GM15510 (cell line): ENCODE results near the gene PPP1R11.

ENCODE experiments used
- POLR2A ChIP-seq: IDR thresholded peaks from 3 replicates; pipeline ENCODE4 v1.6.1; 2011; ENCODE audit warnings: borderline replicate concordance; ENCODE audit not compliant: insufficient read length; ENCODE audit errors: extremely low read depth

PPP1R11 gene, protein sequence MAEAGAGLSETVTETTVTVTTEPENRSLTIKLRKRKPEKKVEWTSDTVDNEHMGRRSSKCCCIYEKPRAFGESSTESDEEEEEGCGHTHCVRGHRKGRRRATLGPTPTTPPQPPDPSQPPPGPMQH

DNA sequence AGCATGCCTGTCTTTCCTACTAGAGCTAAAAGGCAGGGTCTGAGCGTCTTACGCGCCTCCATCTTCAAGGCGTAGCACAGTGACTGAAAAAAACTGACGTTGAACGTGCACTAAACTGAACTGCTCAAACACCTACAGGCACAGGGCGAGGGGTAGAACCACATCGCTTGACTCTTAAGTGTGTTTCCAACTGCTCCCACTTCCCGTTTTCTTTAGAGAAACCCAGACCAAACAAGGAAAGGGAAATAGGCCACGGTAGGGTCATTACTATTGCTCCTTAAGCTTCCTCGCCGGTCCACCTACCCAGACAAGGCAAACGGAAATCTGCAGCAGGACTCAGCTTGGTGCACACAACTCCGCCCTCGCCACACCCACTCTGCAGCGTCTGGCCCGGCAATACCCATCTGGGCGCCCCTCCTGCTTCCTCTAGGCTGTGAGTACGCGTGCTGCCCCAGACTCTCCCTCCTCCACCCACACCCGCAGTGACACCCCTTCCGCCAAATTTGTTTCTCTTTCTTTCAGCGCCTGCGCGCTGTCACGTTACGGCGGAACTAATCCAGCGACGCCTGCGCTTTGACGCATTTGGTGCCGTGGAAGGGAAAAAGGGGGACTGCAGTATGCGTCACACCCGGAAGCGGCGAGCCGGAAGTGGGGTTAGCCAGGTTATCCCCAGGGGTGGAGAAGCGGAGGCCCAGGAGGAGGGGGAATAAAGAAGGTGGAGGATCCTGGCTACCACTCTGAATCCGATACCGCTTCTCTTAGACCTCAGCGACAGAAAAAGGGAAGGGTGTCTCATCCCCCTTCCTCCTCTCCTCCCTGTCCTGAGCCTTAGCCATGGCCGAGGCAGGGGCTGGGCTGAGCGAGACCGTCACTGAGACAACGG is at the start of gene PPP1R11:
Gene PPP1R11 (plus strand): TSS at position 622 of the 883 bp plus-strand sequence. CDS start 213 bp downstream, at position 835.
- TF ChIP-seq POLR2A = peak; percentile 83

DNA sequence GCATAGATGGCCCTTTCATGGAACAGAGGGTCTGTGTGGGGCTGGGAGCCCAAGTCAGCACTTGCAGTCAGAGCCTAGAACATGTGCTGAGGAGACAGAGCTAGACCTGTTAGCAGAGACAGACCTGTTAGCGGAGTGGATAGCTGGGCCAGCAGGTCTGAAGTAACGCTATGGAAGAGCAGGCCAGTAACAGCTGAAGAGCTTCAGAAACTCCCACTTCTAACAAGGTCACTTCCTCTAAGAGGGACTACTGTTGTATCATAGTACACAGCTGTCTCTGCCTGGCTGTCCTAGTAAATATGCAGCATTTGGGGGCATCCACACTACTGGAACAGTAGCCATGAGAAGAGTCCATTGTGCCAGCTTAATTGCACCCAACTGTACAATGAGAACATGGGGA is 47.2 kb upstream of the PPP1R11 start:
- TF ChIP-seq POLR2A = no peak

DNA sequence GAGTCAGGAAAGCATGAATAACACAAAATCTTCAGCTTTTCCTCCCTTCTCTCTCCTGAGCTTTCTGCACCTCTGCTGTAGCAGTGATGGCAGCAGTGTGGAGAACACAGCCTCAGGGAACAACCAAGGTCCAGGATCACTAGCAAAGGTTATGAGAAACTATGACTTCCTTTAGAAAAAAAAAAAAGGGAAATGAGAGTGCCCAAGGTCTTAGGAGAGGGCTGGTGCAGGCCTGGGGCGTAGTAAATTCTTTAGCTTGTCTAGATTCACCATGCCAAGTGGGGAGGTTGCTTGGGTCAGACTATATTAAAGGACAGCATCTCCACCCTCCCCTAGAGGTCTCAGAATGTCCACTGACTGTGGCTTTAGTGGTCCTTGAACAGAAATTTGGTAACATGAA is 46.4 kb upstream of the PPP1R11 start:
- TF ChIP-seq POLR2A = no peak

DNA sequence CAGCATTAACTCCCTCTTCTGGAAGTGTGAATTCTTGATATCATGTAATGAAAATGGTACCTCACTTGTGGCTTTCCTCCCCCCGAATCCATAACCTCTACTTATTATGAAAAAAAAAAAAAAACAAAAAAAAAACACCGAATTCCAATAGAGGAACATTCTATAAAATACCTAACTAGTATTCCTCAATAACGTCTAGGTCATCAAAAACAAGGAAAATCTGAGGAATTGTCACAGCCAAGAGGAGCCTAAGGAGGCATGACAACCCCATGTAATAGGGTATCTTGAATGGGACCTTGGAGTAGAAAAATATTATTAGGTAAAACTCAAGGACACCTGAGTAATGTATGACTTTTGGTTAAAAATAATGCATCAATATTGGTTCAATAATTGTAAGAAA is 44.8 kb upstream of the PPP1R11 start:
- no peak for TF ChIP-seq POLR2A

DNA sequence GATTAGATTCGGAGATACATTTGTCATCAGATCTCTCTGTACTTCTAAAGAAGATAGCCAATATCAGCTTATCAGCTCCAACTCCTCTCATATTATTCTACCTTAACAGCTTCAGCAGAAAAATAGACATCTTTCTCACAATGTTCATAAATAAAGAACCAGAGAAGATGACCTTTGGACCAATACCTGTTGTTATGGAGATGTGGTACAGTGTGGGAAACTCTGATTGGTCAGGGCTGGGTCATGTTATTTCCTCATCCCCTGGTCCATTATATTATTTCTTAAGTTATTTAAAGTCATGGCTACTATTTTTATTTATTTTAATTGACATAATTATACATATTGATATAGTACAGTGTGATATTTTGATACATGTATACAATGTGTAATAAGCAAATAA is 41.8 kb upstream of the PPP1R11 start:
- no peak for TF ChIP-seq POLR2A

DNA sequence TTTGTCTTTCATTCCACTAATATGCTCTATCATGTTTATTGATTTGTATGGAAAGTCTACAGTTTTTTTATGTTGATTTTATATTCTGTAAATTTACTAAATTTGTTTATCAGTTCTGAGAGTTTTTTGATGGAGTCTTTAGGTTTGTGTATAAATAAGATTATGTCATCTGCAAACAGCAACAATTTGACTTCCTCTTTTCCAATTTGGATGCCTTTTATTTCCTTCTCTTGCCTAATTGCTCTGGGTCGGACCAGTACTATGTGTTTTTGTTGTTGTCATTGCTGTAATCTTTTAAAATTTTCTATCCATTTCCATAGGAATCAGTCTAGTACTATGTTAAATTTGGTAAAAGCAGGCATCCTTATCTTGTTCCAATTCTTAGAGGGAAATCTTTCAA is 37.4 kb upstream of the PPP1R11 start:
- no peak for TF ChIP-seq POLR2A

DNA sequence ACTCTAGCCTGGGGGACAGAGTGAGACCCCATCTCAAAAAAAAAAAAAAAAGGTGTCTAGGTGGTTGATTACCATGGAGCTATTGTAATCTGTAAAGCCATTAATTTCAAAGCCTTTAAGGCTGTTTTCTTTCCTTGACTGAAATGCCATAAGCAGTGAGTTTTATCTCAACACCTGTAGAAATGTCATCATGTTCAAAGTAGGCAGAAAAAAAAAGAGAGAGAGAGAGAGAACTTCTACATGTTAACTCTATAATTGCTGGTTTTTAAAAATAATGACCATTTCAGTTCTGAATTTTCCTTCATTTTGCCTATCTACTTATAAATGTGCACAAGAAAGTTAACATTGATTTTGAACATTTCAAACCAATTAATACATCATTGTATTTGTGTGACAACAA is 35.6 kb upstream of the PPP1R11 start:
- TF ChIP-seq POLR2A = no peak

DNA sequence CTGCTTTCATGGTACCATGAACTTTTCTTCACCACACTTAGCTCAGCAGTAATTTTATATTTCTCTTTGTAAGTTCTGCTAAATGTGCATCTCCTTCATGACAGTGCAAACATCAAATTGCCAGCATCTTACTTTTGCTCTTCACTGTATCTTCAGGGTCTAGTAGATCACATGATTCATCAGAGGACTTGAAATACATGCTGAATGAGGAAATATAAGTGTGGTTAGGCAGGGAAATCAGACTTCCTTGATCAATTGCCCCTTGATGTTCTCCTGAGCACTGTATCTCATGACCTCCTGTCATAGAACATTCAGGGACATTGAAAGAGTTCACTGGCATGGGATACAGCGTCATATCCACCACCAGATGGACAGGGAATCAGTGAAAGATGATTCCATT is 31.2 kb upstream of the PPP1R11 start:
- TF ChIP-seq POLR2A = no peak

DNA sequence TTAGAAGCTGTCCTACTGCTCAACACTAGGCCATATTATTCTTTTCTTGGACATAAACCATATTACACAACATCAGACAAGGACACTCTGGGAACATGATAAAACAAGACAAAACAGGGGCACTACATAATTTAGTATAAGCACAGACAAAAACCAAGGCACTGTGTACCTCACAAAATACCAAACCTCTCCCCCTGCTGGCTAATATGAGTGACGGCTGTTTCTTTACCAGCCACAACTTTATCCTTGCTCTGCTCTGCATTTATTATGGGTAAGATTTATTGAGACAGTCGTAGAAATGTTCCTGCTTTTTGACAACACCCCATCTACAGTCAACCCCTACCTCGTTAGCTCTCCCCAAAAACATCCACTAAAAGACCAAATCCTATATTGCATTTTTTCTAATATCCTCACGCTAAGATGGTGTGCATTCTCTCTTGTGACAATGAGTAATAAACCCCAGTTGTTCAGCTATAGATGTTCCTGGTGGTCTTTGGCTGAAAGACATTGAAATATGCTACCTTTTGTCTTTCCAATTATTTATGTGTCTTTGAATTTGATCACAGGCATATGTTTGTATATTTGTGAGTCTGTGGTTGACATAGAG is 29.7 kb upstream of the PPP1R11 start:
- TF ChIP-seq POLR2A = no peak

DNA sequence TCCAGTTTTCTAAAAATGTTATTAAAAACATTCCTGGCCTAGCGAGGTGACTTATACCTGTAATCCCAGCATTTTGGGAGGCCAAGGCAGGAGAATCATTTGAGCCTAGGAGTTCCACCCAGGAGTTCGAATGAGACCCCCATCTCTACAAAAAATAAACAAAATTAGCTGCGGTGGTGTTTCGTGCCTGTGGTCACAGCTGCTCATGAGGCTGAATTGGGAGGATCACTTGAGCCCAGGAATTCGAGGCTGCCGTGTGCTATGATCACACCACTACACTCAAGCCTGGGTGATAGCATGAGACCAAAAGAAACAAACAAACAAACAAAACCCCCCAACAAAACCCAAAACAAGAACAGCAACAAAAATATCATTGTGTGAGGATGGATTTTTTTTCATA is 25.8 kb upstream of the PPP1R11 start:
- TF ChIP-seq POLR2A = no peak

DNA sequence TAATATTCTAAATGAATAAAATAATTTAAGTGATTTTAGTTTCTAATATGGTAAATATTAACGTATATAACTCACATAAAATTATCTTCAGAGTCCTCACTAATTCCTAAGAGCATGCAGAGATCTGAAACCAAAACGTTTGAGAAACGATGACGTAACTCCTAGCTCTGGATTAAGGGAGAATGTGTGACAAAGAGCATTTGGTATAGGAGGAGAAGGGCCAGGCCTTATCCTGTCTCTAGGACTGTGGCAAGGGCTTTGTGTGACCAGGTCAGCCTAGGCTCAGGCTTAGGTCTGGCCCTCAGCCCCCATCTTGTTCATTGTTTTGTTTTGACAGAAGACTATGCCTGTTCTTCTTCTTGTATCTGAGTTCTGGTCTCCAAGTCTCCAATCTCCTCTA is 25.2 kb upstream of the PPP1R11 start:
- no peak for TF ChIP-seq POLR2A

DNA sequence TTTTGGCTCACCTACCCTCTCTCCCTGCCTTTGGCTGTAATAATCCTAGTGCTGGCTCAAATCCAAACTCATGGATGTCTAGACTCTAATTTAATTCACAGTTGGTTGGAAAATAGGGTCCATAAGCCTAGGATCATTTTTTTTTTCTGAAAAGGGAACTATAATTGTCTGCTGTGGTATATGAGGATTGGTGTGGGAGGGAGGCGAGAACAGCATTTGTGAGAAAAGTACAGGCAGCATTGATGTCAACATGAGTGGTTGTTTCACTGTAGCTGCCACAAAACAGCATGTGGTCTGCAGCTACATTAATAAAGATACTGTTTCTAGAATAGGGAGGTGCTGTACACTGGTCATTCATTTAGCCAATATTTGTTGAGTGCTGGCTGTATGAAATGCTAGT is 24.5 kb upstream of the PPP1R11 start:
- no peak for TF ChIP-seq POLR2A

DNA sequence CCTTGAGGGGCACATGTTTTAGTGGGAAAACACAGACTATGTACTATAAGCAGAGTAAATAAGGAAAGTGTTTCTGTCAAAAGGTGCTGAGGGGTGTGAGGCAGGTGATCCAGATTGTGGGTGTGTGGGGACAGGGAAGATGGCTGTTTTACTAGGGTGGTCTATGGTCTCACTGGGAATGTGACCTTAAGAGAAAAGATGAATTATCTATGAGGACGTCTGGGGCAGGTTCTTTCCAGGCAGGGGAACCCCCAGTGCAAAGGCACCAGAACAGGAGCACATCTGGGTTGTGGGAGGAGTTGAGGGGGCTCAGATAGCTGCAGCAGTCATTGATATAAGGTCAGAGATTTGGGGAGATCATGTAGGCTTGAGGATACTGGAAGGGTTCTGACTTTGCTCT is 24.1 kb upstream of the PPP1R11 start:
- no peak for TF ChIP-seq POLR2A

DNA sequence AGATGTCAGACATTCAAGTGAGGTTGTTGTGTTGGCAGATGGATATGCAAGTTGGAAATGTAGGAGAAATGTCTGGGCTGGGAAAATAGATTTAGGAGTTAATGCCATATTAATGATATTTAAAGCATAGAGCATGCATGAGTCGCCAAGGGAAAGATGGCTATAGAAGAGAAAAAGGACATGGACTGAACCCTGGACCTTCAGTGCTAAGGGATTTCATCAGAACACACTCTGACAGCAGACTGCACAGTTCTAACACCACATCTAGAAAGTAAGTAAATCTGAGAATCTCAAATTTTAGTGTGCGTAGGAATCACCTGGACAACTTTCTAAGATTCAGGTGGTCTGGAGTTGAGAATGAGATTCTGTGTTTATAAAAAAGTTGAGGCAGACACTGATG is 23.3 kb upstream of the PPP1R11 start:
- TF ChIP-seq POLR2A = no peak

DNA sequence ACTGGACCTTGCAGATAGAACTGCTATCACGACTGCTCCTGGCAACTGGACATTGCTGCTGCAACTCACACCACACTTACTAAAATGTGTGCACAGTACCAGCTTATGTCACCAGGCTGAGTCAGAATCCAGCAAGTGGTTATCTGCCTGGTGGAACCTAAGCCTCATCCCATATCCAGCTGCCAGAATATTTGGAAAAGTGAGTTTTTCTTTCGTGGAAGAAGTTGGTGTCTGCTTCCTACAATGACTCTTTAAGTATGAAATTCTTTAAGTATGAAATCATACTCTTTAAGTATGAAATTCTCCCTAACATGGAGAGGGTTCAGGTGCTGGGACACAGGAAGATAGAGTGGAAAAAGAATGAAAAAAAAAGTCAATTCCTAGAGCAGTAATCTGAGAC is 22.4 kb upstream of the PPP1R11 start:
- no peak for TF ChIP-seq POLR2A

DNA sequence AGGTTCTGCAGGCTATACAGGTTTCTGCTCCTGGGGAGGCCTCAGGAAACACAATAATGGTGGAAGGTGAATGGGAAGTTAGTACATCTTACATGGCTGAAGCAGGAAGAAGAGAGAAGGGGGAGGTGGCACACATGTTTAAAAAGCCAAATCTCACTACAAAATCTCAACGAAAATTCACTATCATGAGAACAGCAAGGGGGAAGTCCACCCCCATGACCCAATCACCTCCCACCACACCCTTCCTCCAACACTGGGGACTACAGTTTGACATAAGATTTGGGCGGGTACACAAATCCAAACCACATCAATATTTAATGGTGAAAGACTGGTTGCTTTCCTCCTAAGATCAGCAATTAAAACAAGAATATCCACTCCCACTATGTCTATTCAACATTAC is 19.8 kb upstream of the PPP1R11 start:
- TF ChIP-seq POLR2A = no peak
